H9 (cell line): ENCODE measurements around the gene VEZT. TPM values are rescaled to one million over a fixed set of nuclear protein-coding genes. Genes with fewer than 3 reads are reported as not detected.

Source experiments
- DNase-seq: peaks from one replicate; pipeline ENCODE4 v3.0.0-alpha.2; 2017
- H2AFZ ChIP-seq: one replicate; pipeline ENCODE4 v1.6.1; 2013; ENCODE audit warnings: mild to moderate bottlenecking, low read length, control low read depth, moderate library complexity
- H2AK5ac ChIP-seq: 2 replicates; pipeline ENCODE4 v1.6.1; 2013; ENCODE audit warnings: low read length, control low read depth, mixed read lengths; ENCODE audit not compliant: insufficient read length
- H2BK120ac ChIP-seq: one replicate; pipeline ENCODE4 v1.6.1; 2013; ENCODE audit warnings: low read depth, mild to moderate bottlenecking, low read length, control low read depth, inconsistent platforms; ENCODE audit not compliant: poor library complexity, severe bottlenecking
- H2BK12ac ChIP-seq: 2 replicates; pipeline ENCODE4 v1.6.1; 2013; ENCODE audit warnings: low read length, control low read depth, mixed read lengths, low read depth; ENCODE audit not compliant: insufficient read length
- H2BK15ac ChIP-seq: 2 replicates; pipeline ENCODE4 v1.6.1; 2013; ENCODE audit warnings: low read depth, low read length, control low read depth
- H2BK20ac ChIP-seq: one replicate; pipeline ENCODE4 v1.6.1; 2013; ENCODE audit warnings: low read depth, mild to moderate bottlenecking, low read length, control low read depth, inconsistent platforms; ENCODE audit not compliant: poor library complexity, severe bottlenecking
- H2BK5ac ChIP-seq: 2 replicates; pipeline ENCODE4 v1.6.1; 2013; ENCODE audit warnings: low read length, control low read depth, mixed read lengths; ENCODE audit not compliant: insufficient read length
- H3K14ac ChIP-seq: 2 replicates; pipeline ENCODE4 v1.6.1; 2013; ENCODE audit warnings: low read length, control low read depth; ENCODE audit not compliant: insufficient read depth
- H3K18ac ChIP-seq: 2 replicates; pipeline ENCODE4 v1.6.1; 2013; ENCODE audit warnings: low read depth, mild to moderate bottlenecking, mixed read lengths, low read length, control low read depth; ENCODE audit not compliant: insufficient read length
- H3K23ac ChIP-seq: 2 replicates; pipeline ENCODE4 v1.6.1; 2013; ENCODE audit warnings: low read length, control low read depth, mixed read lengths, low read depth; ENCODE audit not compliant: insufficient read length
- H3K23me2 ChIP-seq: 2 replicates; pipeline ENCODE4 v1.6.1; 2013; ENCODE audit warnings: low read depth, mild to moderate bottlenecking, mixed read lengths, low read length, control low read depth; ENCODE audit not compliant: insufficient read length, poor library complexity, severe bottlenecking
- H3K27ac ChIP-seq: 2 replicates; pipeline ENCODE4 v1.5.1; 2013; ENCODE audit warnings: low read length, control low read depth, mixed read lengths, low read depth; ENCODE audit not compliant: insufficient read length
- H3K27me3 ChIP-seq: 2 replicates; pipeline ENCODE4 v1.6.1; 2013; ENCODE audit warnings: low read length, control low read depth, inconsistent platforms; ENCODE audit not compliant: insufficient read depth
- H3K4ac ChIP-seq: 2 replicates; pipeline ENCODE4 v1.6.1; 2013; ENCODE audit warnings: low read depth, mild to moderate bottlenecking, control low read depth, inconsistent platforms, low read length, moderate library complexity
- H3K4me1 ChIP-seq: 2 replicates; pipeline ENCODE4 v1.6.1; 2013; ENCODE audit warnings: low read length, control low read depth, inconsistent platforms; ENCODE audit not compliant: insufficient read depth
- H3K4me2 ChIP-seq: 2 replicates; pipeline ENCODE4 v1.6.1; 2013; ENCODE audit warnings: low read length, control low read depth, mixed read lengths; ENCODE audit not compliant: insufficient read length, insufficient read depth
- H3K56ac ChIP-seq: 2 replicates; pipeline ENCODE4 v1.6.1; 2013; ENCODE audit warnings: low read depth, mild to moderate bottlenecking, mixed read lengths, low read length, control low read depth; ENCODE audit not compliant: insufficient read length
- H3K79me1 ChIP-seq: 2 replicates; pipeline ENCODE4 v1.6.1; 2013; ENCODE audit warnings: low read depth, mild to moderate bottlenecking, moderate library complexity, low read length, control low read depth, inconsistent platforms; ENCODE audit not compliant: insufficient read depth, poor library complexity, severe bottlenecking
- H3K79me2 ChIP-seq: 2 replicates; pipeline ENCODE4 v1.6.1; 2013; ENCODE audit warnings: low read length, control low read depth, inconsistent platforms; ENCODE audit not compliant: insufficient read depth
- H3K9ac ChIP-seq: 2 replicates; pipeline ENCODE4 v1.6.1; 2013; ENCODE audit warnings: low read length, control low read depth, mixed read lengths; ENCODE audit not compliant: insufficient read length; ENCODE audit errors: extremely low read depth
- H3K9me3 ChIP-seq: one replicate; pipeline ENCODE4 v1.6.1; 2013; ENCODE audit warnings: low read depth, low read length, inconsistent platforms; ENCODE audit not compliant: control insufficient read depth
- H3T11ph ChIP-seq: one replicate; pipeline ENCODE4 v1.6.1; 2013; ENCODE audit warnings: mild to moderate bottlenecking, low read length, control low read depth, inconsistent platforms
- H4K20me1 ChIP-seq: one replicate; pipeline ENCODE4 v1.6.1; 2013; ENCODE audit not compliant: control insufficient read depth, insufficient read length, insufficient read depth
- H4K5ac ChIP-seq: 2 replicates; pipeline ENCODE4 v1.6.1; 2013; ENCODE audit warnings: low read depth, mild to moderate bottlenecking, mixed read lengths, low read length, control low read depth; ENCODE audit not compliant: insufficient read length
- H4K8ac ChIP-seq: replicated peaks from 2 replicates; pipeline ENCODE4 v1.6.1; 2013; ENCODE audit warnings: low read length, control low read depth, mixed read lengths, low read depth; ENCODE audit not compliant: insufficient read length
- H4K91ac ChIP-seq: 2 replicates; pipeline ENCODE4 v1.6.1; 2013; ENCODE audit warnings: low read depth, mild to moderate bottlenecking, moderate library complexity, mixed read lengths, low read length, control low read depth; ENCODE audit not compliant: insufficient read length
- H3K27ac Mint-ChIP-seq, 3 experiments: 2 replicates in 2 of 3; 3 replicates in 1 of 3; pipeline ENCODE4 v1.8.0; 2020 to 2021; ENCODE audit warnings: mixed read lengths in 3 of 3, mild to moderate bottlenecking in 1 of 3, moderate library complexity in 1 of 3
- H3K27me3 Mint-ChIP-seq: 2 replicates; pipeline ENCODE4 v1.8.0; 2021; ENCODE audit warnings: low read depth, mild to moderate bottlenecking, moderate library complexity, mixed read lengths
- H3K36me3 Mint-ChIP-seq, 3 experiments: 2 replicates in 2 of 3; 3 replicates in 1 of 3; pipeline ENCODE4 v1.8.0; 2020 to 2021; ENCODE audit warnings: low read depth in 3 of 3, mixed read lengths in 3 of 3; ENCODE audit not compliant: insufficient read depth in 1 of 3
- H3K4me1 Mint-ChIP-seq, 2 experiments: 2 replicates each; pipeline ENCODE4 v1.8.0; 2020; ENCODE audit warnings: mixed read lengths in 2 of 2
- H3K4me3 Mint-ChIP-seq, 2 experiments: 2 replicates in 1 of 2; 3 replicates in 1 of 2; pipeline ENCODE4 v1.8.0; 2020 to 2021; ENCODE audit warnings: mild to moderate bottlenecking in 2 of 2, mixed read lengths in 2 of 2, moderate library complexity in 1 of 2
- H3K9me3 Mint-ChIP-seq, 2 experiments: 2 replicates in 1 of 2; 3 replicates in 1 of 2; pipeline ENCODE4 v1.8.0; 2020; ENCODE audit warnings: mild to moderate bottlenecking in 2 of 2, mixed read lengths in 2 of 2, moderate library complexity in 1 of 2
- WGBS: extraction: QIAGEN DNeasy Blood & Tissue Kit; methylation state at CpG from one replicate; pipeline ENCODE4 v1.1.7; 2013; ENCODE audit warnings: missing lambda C conversion rate, low lambda C conversion rate, mixed read lengths; ENCODE audit not compliant: insufficient read length; ENCODE audit errors: extremely low coverage; 5-methylcytosine and 5-hydroxymethylcytosine counted together
- total RNA-seq: library from RNA; stranded (reverse); gene quantifications from 2 replicates; pipeline ENCODE4 v1.2.1, GENCODE V29; 2021
- TF ChIP-seq, protein P1 (sequence below): fragments of 200-600 bp; sonication (generic); conservative IDR thresholded peaks from 3 replicates; pipeline ENCODE4 v1.8.0; 2021; ENCODE audit warnings: antibody characterized with exemption, mild to moderate bottlenecking

Gene VEZT
- total RNA-seq, 1 experiment from 2014 or later, result 69.8 TPM

DNA sequence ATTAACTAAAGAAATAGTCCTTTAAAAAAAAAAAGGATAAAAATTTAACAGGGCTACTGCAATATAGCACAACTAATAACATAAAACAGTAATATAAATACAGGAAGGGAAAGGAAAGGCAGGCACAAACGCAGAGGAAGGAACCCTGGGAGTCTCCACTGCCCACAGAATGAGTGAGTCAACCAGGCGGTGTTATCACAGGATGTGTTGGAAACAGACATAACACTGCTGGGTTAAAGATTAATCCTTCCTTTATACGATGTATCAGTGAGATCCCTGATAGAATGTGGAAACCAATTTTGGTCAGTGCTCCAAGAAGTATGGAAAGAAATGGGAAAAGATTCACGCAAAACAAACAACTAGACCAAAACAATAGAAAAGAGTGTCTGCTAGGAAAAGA is 48.2 kb upstream of the VEZT start:
- H3K9ac ChIP-seq, result no peak overlapping the region
- H4K5ac ChIP-seq, result no peak overlapping the region
- no peak overlapping the region for H3K27ac ChIP-seq
- no peak overlapping the region for H3K14ac ChIP-seq
- no peak overlapping the region for H2BK15ac ChIP-seq
- H3K4me3 Mint-ChIP-seq, result no peak overlapping the region
- H3K4me2 ChIP-seq, result no peak overlapping the region
- H3K79me2 ChIP-seq, result no peaks in the 10 kb centered on the region
- H3K27ac Mint-ChIP-seq, result peak overlapping the region in 2 of 3 experiments; percentile 41 to 67; a peak in 3 of 7 replicates
- no peak overlapping the region for H2BK20ac ChIP-seq
- no peaks in the 10 kb centered on the region for H3K9me3 ChIP-seq
- no peaks in the 10 kb centered on the region for H3K4me1 ChIP-seq
- no peaks in the 10 kb centered on the region for H4K20me1 ChIP-seq
- H3K56ac ChIP-seq, result no peak overlapping the region
- no peak overlapping the region for H2AFZ ChIP-seq
- TF ChIP-seq, protein P1, sequence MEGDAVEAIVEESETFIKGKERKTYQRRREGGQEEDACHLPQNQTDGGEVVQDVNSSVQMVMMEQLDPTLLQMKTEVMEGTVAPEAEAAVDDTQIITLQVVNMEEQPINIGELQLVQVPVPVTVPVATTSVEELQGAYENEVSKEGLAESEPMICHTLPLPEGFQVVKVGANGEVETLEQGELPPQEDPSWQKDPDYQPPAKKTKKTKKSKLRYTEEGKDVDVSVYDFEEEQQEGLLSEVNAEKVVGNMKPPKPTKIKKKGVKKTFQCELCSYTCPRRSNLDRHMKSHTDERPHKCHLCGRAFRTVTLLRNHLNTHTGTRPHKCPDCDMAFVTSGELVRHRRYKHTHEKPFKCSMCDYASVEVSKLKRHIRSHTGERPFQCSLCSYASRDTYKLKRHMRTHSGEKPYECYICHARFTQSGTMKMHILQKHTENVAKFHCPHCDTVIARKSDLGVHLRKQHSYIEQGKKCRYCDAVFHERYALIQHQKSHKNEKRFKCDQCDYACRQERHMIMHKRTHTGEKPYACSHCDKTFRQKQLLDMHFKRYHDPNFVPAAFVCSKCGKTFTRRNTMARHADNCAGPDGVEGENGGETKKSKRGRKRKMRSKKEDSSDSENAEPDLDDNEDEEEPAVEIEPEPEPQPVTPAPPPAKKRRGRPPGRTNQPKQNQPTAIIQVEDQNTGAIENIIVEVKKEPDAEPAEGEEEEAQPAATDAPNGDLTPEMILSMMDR, result no peak
- no peaks in the 10 kb centered on the region for H3K79me1 ChIP-seq
- H3K9me3 Mint-ChIP-seq, result no peaks in the 10 kb centered on the region
- H2BK120ac ChIP-seq, result no peak overlapping the region
- H3K36me3 Mint-ChIP-seq, result peaks cover 8 to 55% (median 30%) of the 10 kb centered on the region in 3 experiments; a peak in 6 of 7 replicates
- H3K23ac ChIP-seq, result no peak overlapping the region
- no peaks in the 10 kb centered on the region for H3K27me3 ChIP-seq
- H2BK5ac ChIP-seq, result no peak overlapping the region
- no peak overlapping the region for H2BK12ac ChIP-seq
- WGBS, result no CpG with 5 or more reads among the region's 4 CpGs
- DNase-seq, result no peak
- H4K8ac ChIP-seq, result no peak overlapping the region
- H3K4ac ChIP-seq, result no peak overlapping the region
- no peak overlapping the region for H3K18ac ChIP-seq
- no peak overlapping the region for H2AK5ac ChIP-seq
- no peaks in the 10 kb centered on the region for H3K27me3 Mint-ChIP-seq
- no peak overlapping the region for H3T11ph ChIP-seq
- no peaks in the 10 kb centered on the region for H3K23me2 ChIP-seq
- H4K91ac ChIP-seq, result no peak overlapping the region
- H3K4me1 Mint-ChIP-seq, result peaks cover 5 to 13% of the 10 kb centered on the region in 2 experiments
